HCT116 (cell line): ENCODE data around the gene SMAD2. TPM values are rescaled to one million over a fixed set of nuclear protein-coding genes. Genes with fewer than 3 reads are reported as not detected.

Experiments used
- ATAC-seq: fragments of 200-7000 bp; cut with Tn5 transposase; 2 replicates; pipeline ENCODE4 v1.9.1; 2020; ENCODE audit warnings: mild to moderate bottlenecking, moderate library complexity
- BruUV-seq: library from RNA; stranded (reverse); fragments of 400-500 nt; replicated peaks from 2 replicates; lab custom pipeline; 2021; lab: Mats Ljungman, UMichigan
- CTCF ChIA-PET: fragments of 300-600 bp; sonication (Branson Sonifier 250); formaldehyde crosslinking; loops from one replicate; lab custom pipeline; 2021; ENCODE audit warnings: antibody characterized with exemption; lab: Charles Lee
- POLR2A ChIA-PET: fragments of 300-600, 350-600 bp; sonication (Branson Sonifier 250); formaldehyde crosslinking; loops from one replicate; lab custom pipeline; 2021; ENCODE audit warnings: antibody characterized with exemption; lab: Charles Lee
- RAD21 ChIA-PET, 2 experiments: fragments of 300-600 bp; sonication (Branson Sonifier 250); formaldehyde crosslinking; loops; one replicate each; lab custom pipeline; 2023; ENCODE audit warnings: low total read pairs in 2 of 2; ENCODE audit not compliant: uncharacterized antibody in 2 of 2, unreplicated experiment in 2 of 2, low non-redundant PET in 1 of 2; lab: Charles Lee
- DNase-seq: peaks from one replicate; pipeline ENCODE4 v3.0.0-alpha.2; 2010; ENCODE audit warnings: low read depth, low spot score
- H2AFZ ChIP-seq: fragments of 200-600 bp; shearing (Covaris generic), sonication (generic); 2 replicates; pipeline ENCODE4 v1.6.1; 2017; ENCODE audit warnings: low read depth, mixed run types, mixed read lengths, antibody characterized with exemption, low read length; ENCODE audit not compliant: poor library complexity, severe bottlenecking
- H3K27ac ChIP-seq: 2 replicates; pipeline ENCODE4 v1.5.1; 2012; ENCODE audit warnings: low read depth, low read length
- H3K27me3 ChIP-seq: fragments of 200-600 bp; sonication (generic); 2 replicates; pipeline ENCODE4 v1.6.1; 2016; ENCODE audit warnings: mixed run types, low read length, mixed read lengths; ENCODE audit not compliant: insufficient read depth
- H3K36me3 ChIP-seq, 2 experiments: fragments of 200-500 bp in 1 of 2; fragments of 200-600 bp in 1 of 2; sonication (Bioruptor generic) in 1 of 2; sonication (generic) in 1 of 2; 2 replicates each; pipeline versions ENCODE4 v1.5.1 to v1.6.1; 2014 to 2016; ENCODE audit warnings: low read length in 2 of 2, inconsistent platforms in 1 of 2, mixed read lengths in 1 of 2, mixed run types in 1 of 2; ENCODE audit not compliant: insufficient read depth in 2 of 2, control insufficient read depth in 1 of 2
- H3K4me1 ChIP-seq, 2 experiments: fragments of 200-600 bp in 1 of 2; sonication (generic) in 1 of 2; 2 replicates each; pipeline versions ENCODE4 v1.5.1 to v1.6.1; 2012 to 2017; ENCODE audit warnings: low read length in 2 of 2, inconsistent platforms in 1 of 2, mild to moderate bottlenecking in 1 of 2, mixed read lengths in 1 of 2, mixed run types in 1 of 2, moderate library complexity in 1 of 2; ENCODE audit not compliant: insufficient read depth in 2 of 2, control insufficient read depth in 1 of 2
- H3K4me2 ChIP-seq: fragments of 200-600 bp; sonication (generic); 2 replicates; pipeline ENCODE4 v1.6.1; 2017; ENCODE audit warnings: mixed run types, low read length, mixed read lengths
- H3K4me3 ChIP-seq, 2 experiments: fragments of 200-600 bp in 1 of 2; sonication (generic) in 1 of 2; replicated peaks in 1 of 2; 2 replicates each; pipeline ENCODE4 v1.5.1; 2011 to 2016; ENCODE audit warnings: low read length in 2 of 2, control low read depth in 1 of 2, low read depth in 1 of 2, mild to moderate bottlenecking in 1 of 2, mixed read lengths in 1 of 2, mixed run types in 1 of 2
- H3K79me2 ChIP-seq: fragments of 200-600 bp; sonication (generic); 2 replicates; pipeline ENCODE4 v1.6.1; 2017; ENCODE audit warnings: mild to moderate bottlenecking, mixed run types, low read length, moderate library complexity, mixed read lengths; ENCODE audit not compliant: insufficient read depth
- H3K9ac ChIP-seq: fragments of 200-600 bp; sonication (generic); 2 replicates; pipeline ENCODE4 v1.6.1; 2016; ENCODE audit warnings: low read length, mixed read lengths
- H3K9me2 ChIP-seq: fragments of 200-600 bp; sonication (generic), shearing (Covaris generic); 2 replicates; pipeline ENCODE4 v1.6.1; 2017; ENCODE audit warnings: mixed run types, mild to moderate bottlenecking, moderate library complexity; ENCODE audit not compliant: insufficient read depth
- H3K9me3 ChIP-seq, 2 experiments: fragments of 200-500 bp in 1 of 2; fragments of 200-600 bp in 1 of 2; sonication (Bioruptor generic) in 1 of 2; sonication (generic) in 1 of 2; 2 replicates each; pipeline ENCODE4 v1.6.1; 2014 to 2017; ENCODE audit warnings: low read length in 2 of 2, mixed read lengths in 2 of 2, inconsistent platforms in 1 of 2, low read depth in 1 of 2, mild to moderate bottlenecking in 1 of 2, mixed run types in 1 of 2, moderate library complexity in 1 of 2; ENCODE audit not compliant: control insufficient read depth in 1 of 2, insufficient read depth in 1 of 2
- H4K20me1 ChIP-seq: fragments of 200-600 bp; sonication (generic), shearing (Covaris generic); 2 replicates; pipeline ENCODE4 v1.6.1; 2017; ENCODE audit warnings: mixed run types, mild to moderate bottlenecking, moderate library complexity; ENCODE audit not compliant: insufficient read depth
- ATF3 ChIP-seq: IDR thresholded peaks from 2 replicates; pipeline ENCODE4 v1.6.1; 2012
- EGR1 ChIP-seq: IDR thresholded peaks from 2 replicates; pipeline ENCODE4 v1.6.1; 2012; ENCODE audit warnings: low read depth
- ELF1 ChIP-seq: IDR thresholded peaks from 2 replicates; pipeline ENCODE4 v1.6.1; 2012; ENCODE audit warnings: low read depth, borderline replicate concordance
- EZH2 ChIP-seq: fragments of 200-600 bp; sonication (generic); IDR thresholded peaks from 2 replicates; pipeline ENCODE4 v1.6.1; 2017; ENCODE audit warnings: antibody characterized with exemption, mixed run types
- EZH2phosphoT487 ChIP-seq: fragments of 200-600 bp; IDR thresholded peaks from 2 replicates; pipeline ENCODE4 v1.6.1; 2018; ENCODE audit warnings: antibody characterized with exemption, borderline replicate concordance
- POLR2A ChIP-seq: IDR thresholded peaks from 2 replicates; pipeline ENCODE4 v1.7.0; 2011; ENCODE audit warnings: borderline replicate concordance; ENCODE audit not compliant: insufficient read depth, insufficient read length; ENCODE audit errors: extremely low read depth
- SIN3A ChIP-seq: IDR thresholded peaks from 2 replicates; pipeline ENCODE4 v1.6.1; 2012; ENCODE audit warnings: low read depth
- SP1 ChIP-seq: IDR thresholded peaks from 2 replicates; pipeline ENCODE4 v1.6.1; 2012; ENCODE audit warnings: low read depth
- SRF ChIP-seq: IDR thresholded peaks from 2 replicates; pipeline ENCODE4 v1.6.1; 2012; ENCODE audit warnings: low read depth
- TCF7L2 ChIP-seq: IDR thresholded peaks from 2 replicates; pipeline ENCODE4 v1.7.0; 2011; ENCODE audit warnings: borderline replicate concordance, inconsistent platforms; ENCODE audit not compliant: insufficient read depth, insufficient read length; ENCODE audit errors: extremely low read depth
- YY1 ChIP-seq: IDR thresholded peaks from 2 replicates; pipeline ENCODE4 v1.6.1; 2011; ENCODE audit warnings: low read length, low read depth, moderate library complexity, mild to moderate bottlenecking; ENCODE audit not compliant: insufficient replicate concordance; ENCODE audit errors: extremely low read depth
- ZFX ChIP-seq: fragments of 450-650 bp; IDR thresholded peaks from 2 replicates; pipeline ENCODE4 v1.6.1; 2017
- ZNF274 ChIP-seq: fragments of 200-500 bp; sonication (Bioruptor generic); IDR thresholded peaks from 2 replicates; pipeline ENCODE4 v1.6.1; 2014; ENCODE audit warnings: mild to moderate bottlenecking, low read depth, low read length, inconsistent platforms
- intact Hi-C: fragments of 100-400 bp; cut with micrococcal nuclease; formaldehyde crosslinking; loops from 2 replicates; pipeline ENCODE4 v1.10.0; 2022
- total RNA-seq: library from RNA; stranded (reverse); gene quantifications from one replicate; pipeline ENCODE4 v1.2.1, GENCODE V29; 2021; ENCODE audit not compliant: unreplicated experiment

Gene SMAD2
- total RNA-seq, 1 experiment from 2014 or later: 130 TPM

DNA sequence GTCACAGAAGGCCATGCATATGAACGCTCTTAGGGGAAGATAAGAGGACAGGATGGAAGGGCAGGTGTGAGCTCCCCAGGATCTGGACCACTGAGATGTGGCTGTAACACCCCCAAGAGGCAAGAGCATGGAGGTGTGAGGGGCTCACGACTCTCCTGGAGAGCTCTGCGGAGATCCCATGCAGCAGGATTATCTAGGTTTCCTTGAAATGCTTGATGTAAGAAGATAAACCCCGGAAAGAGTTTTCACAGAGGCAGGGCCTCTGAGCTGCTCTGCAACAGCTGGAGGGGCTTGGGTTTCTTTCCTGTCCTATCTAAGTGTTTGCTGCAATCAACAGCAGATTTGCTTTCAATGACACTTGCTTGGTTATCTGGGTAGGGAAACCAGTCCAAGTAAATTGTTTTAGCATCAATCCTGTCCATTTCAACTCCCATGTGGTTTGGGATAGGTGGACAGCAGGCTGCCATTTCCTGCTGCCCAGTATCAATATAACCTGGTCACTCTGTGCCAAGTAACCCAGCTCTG is 138.9 kb downstream of the SMAD2 start (continued):
- TF ChIP-seq TCF7L2: no peak
- TF ChIP-seq, all 23 proteins: peak for 0

- Histone ChIP-seq H2AFZ (no peak overlapping the region), H3K27me3 (no peaks in the 10 kb centered on the region), H3K9ac (no peak overlapping the region), H3K36me3 (no peaks in the 10 kb centered on the region), H3K9me2 (no peaks in the 10 kb centered on the region), H3K4me2 (no peak overlapping the region), H3K9me3 (no peaks in the 10 kb centered on the region), H3K27ac (no peak overlapping the region), H3K79me2 (no peaks in the 10 kb centered on the region), H4K20me1 (no peaks in the 10 kb centered on the region), H3K4me3 (no peak overlapping the region), H3K4me1 (no peaks in the 10 kb centered on the region)
- TF ChIP-seq POLR2A (no peak), ZNF274 (no peak), SP1 (no peak), ELF1 (no peak), SIN3A (no peak), YY1 (no peak), SRF (no peak), ZFX (no peak), EZH2phosphoT487 (no peak), ATF3 (no peak), EZH2 (no peak), EGR1 (no peak)
- intact Hi-C loops: no loop called here
- ChIA-PET CTCF (interaction anchor here (1.1 kb wide), 1 partner anchor 34 kb away, joined by 3 read pairs; no protein-coding TSS in a partner anchor), POLR2A (no interaction called here), RAD21 (no interaction called here)
- BruUV-seq: no TSS peak
- ATAC-seq (no peak), DNase-seq (no peak)
Measured at GRCh38 chr18:47790036-47790435, 140.4 kb downstream of the SMAD2 start.
